IMR-90 (cell line): Measurements from ENCODE around the gene TGFBR2. TPM values are rescaled to one million over a fixed set of nuclear protein-coding genes. Genes with fewer than 3 reads are reported as not detected.

ENCODE experiments used
- ATAC-seq: fragments of 200-7000 bp; cut with Tn5 transposase; 2 replicates; pipeline ENCODE4 v1.9.1; 2020; ENCODE audit warnings: low read depth, mild to moderate bottlenecking, moderate library complexity
- BruUV-seq: library from RNA; stranded (reverse); fragments of 400-500 nt; replicated peaks from 2 replicates; lab custom pipeline; 2021; lab: Mats Ljungman, UMichigan
- CTCF ChIA-PET: fragments of 300-600 bp; formaldehyde crosslinking; extraction: SDS; loops from one replicate; lab custom pipeline; 2021; ENCODE audit warnings: antibody characterized with exemption; lab: Yijun Ruan, JAX
- POLR2A ChIA-PET: fragments of 300-600 bp; sonication (Branson Sonifier 250); formaldehyde crosslinking; loops from one replicate; lab custom pipeline; 2022; ENCODE audit warnings: antibody characterized with exemption; ENCODE audit not compliant: unreplicated experiment; lab: Charles Lee
- DNase-seq: peaks from one replicate; pipeline ENCODE4 v3.0.0; 2013
- H2AFZ ChIP-seq: replicated peaks from 2 replicates; pipeline ENCODE3; 2013; ENCODE audit warnings: low read length, mild to moderate bottlenecking; ENCODE audit not compliant: poor library complexity
- H2AK5ac ChIP-seq: 2 replicates; pipeline ENCODE4 v1.6.1; 2013; ENCODE audit warnings: low read depth, low read length, inconsistent platforms
- H2AK9ac ChIP-seq: replicated peaks from 2 replicates; pipeline ENCODE3; 2013; ENCODE audit warnings: mild to moderate bottlenecking, low read depth, low read length, moderate library complexity; ENCODE audit not compliant: poor library complexity
- H2BK120ac ChIP-seq: 2 replicates; pipeline ENCODE4 v1.6.1; 2013; ENCODE audit warnings: low read depth, low read length, inconsistent platforms
- H2BK15ac ChIP-seq: 3 replicates; pipeline ENCODE4 v1.6.1; 2013; ENCODE audit warnings: low read depth, low read length, inconsistent platforms
- H2BK20ac ChIP-seq: 2 replicates; pipeline ENCODE4 v1.6.1; 2013; ENCODE audit warnings: low read depth, mild to moderate bottlenecking, inconsistent platforms, low read length, moderate library complexity
- H2BK5ac ChIP-seq: 2 replicates; pipeline ENCODE4 v1.6.1; 2013; ENCODE audit warnings: mild to moderate bottlenecking, low read depth, low read length, inconsistent platforms; ENCODE audit not compliant: poor library complexity, severe bottlenecking
- H3K14ac ChIP-seq: replicated peaks from 2 replicates; pipeline ENCODE4 v1.6.1; 2013; ENCODE audit warnings: low read depth, low read length, inconsistent platforms
- H3K18ac ChIP-seq: 2 replicates; pipeline ENCODE4 v1.6.1; 2013; ENCODE audit warnings: low read depth, low read length, control low read depth
- H3K23ac ChIP-seq: 2 replicates; pipeline ENCODE4 v1.6.1; 2013; ENCODE audit warnings: low read depth, low read length, inconsistent platforms
- H3K27ac ChIP-seq: 2 replicates; pipeline ENCODE4 v1.5.1; 2013; ENCODE audit warnings: mild to moderate bottlenecking, control low read depth, low read length; ENCODE audit not compliant: insufficient read depth
- H3K27me3 ChIP-seq: 2 replicates; pipeline ENCODE4 v1.6.1; 2013; ENCODE audit warnings: low read length; ENCODE audit not compliant: control insufficient read depth, insufficient read depth
- H3K36me3 ChIP-seq: 2 replicates; pipeline ENCODE4 v1.6.1; 2013; ENCODE audit warnings: low read length, mixed read lengths; ENCODE audit not compliant: control insufficient read depth, insufficient read depth
- H3K4ac ChIP-seq: 2 replicates; pipeline ENCODE4 v1.6.1; 2013; ENCODE audit warnings: low read depth, low read length, inconsistent platforms
- H3K4me1 ChIP-seq: 2 replicates; pipeline ENCODE4 v1.6.1; 2013; ENCODE audit warnings: low read length, mixed read lengths; ENCODE audit not compliant: control insufficient read depth, insufficient read depth
- H3K4me2 ChIP-seq: 2 replicates; pipeline ENCODE4 v1.6.1; 2013; ENCODE audit warnings: low read depth, mild to moderate bottlenecking, control low read depth, low read length, moderate library complexity
- H3K4me3 ChIP-seq: 2 replicates; pipeline ENCODE4 v1.5.1; 2013; ENCODE audit warnings: low read depth, mild to moderate bottlenecking, control low read depth, low read length, moderate library complexity; ENCODE audit not compliant: insufficient read depth
- H3K56ac ChIP-seq: 2 replicates; pipeline ENCODE4 v1.6.1; 2013; ENCODE audit warnings: low read length, inconsistent platforms; ENCODE audit not compliant: insufficient read depth; ENCODE audit errors: extremely low read depth
- H3K79me1 ChIP-seq, 2 experiments: 2 replicates each; pipeline ENCODE4 v1.6.1; 2013; ENCODE audit warnings: low read length in 2 of 2, inconsistent platforms in 1 of 2, low read depth in 1 of 2
- H3K9ac ChIP-seq: 2 replicates; pipeline ENCODE4 v1.6.1; 2013; ENCODE audit warnings: low read depth, low read length, control low read depth
- H3K9me1 ChIP-seq: 2 replicates; pipeline ENCODE4 v1.6.1; 2013; ENCODE audit warnings: low read length, inconsistent platforms; ENCODE audit not compliant: insufficient read depth
- H3K9me3 ChIP-seq: 2 replicates; pipeline ENCODE4 v1.6.1; 2013; ENCODE audit warnings: low read length; ENCODE audit not compliant: control insufficient read depth, insufficient read depth
- H4K20me1 ChIP-seq: 2 replicates; pipeline ENCODE4 v1.6.1; 2013; ENCODE audit warnings: low read length, inconsistent platforms; ENCODE audit not compliant: insufficient read depth
- H4K5ac ChIP-seq: 2 replicates; pipeline ENCODE4 v1.6.1; 2013; ENCODE audit warnings: mild to moderate bottlenecking, low read depth, low read length, control low read depth
- H4K8ac ChIP-seq, 2 experiments: 2 replicates each; pipeline ENCODE4 v1.6.1; 2013; ENCODE audit warnings: low read depth in 2 of 2, low read length in 2 of 2, control low read depth in 1 of 2, inconsistent platforms in 1 of 2
- H4K91ac ChIP-seq: 2 replicates; pipeline ENCODE4 v1.6.1; 2013; ENCODE audit warnings: low read depth, low read length, inconsistent platforms; ENCODE audit not compliant: insufficient read depth
- BHLHE40 ChIP-seq: fragments of 150-350 bp; IDR thresholded peaks from 2 replicates; pipeline ENCODE4 v1.6.1; 2016; ENCODE audit warnings: mild to moderate bottlenecking, low read depth, low read length
- CEBPB ChIP-seq: IDR thresholded peaks from 2 replicates; pipeline ENCODE4 v1.6.1; 2012; ENCODE audit warnings: low read depth, low read length, improper control_type of control experiment
- MAZ ChIP-seq: IDR thresholded peaks from 2 replicates; pipeline ENCODE4 v1.6.1; 2012; ENCODE audit warnings: low read depth, mild to moderate bottlenecking, low read length, improper control_type of control experiment, moderate library complexity, borderline replicate concordance
- WGBS, 2 experiments: methylation state at CpG; one replicate each; pipeline versions ENCODE4 v1.1.5 to v1.1.7; 2013; ENCODE audit warnings: missing lambda C conversion rate in 2 of 2; ENCODE audit not compliant: insufficient read length in 1 of 2; ENCODE audit errors: extremely low coverage in 2 of 2; 5-methylcytosine and 5-hydroxymethylcytosine counted together
- dilution Hi-C: fragments of 300-500 bp; cut with HindIII; formaldehyde crosslinking; loops from one replicate; pipeline ENCODE4 v1.14.3; 2018; ENCODE audit warnings: low sequenced_read_pairs; ENCODE audit not compliant: unreplicated experiment
- in situ Hi-C: fragments of 300-500 bp; cut with MboI; formaldehyde crosslinking; loops from 3 replicates; pipeline ENCODE4 v1.14.3; 2019; ENCODE audit warnings: low sequenced_read_pairs, inconsistent platforms, mixed read lengths
- intact Hi-C: fragments of 100-400 bp; cut with micrococcal nuclease; formaldehyde crosslinking; loops from 2 replicates; pipeline ENCODE4 v1.10.0; 2022
- polyA plus RNA-seq, 3 experiments: library from polyadenylated mRNA; depleted of rRNA; stranded (reverse); fragments of >200 nt; gene quantifications; 2 replicates each; pipeline ENCODE4 v1.2.3, GENCODE V29; 2012; ENCODE audit warnings: low replicate concordance in 1 of 3
- total RNA-seq: library from RNA; depleted of rRNA; stranded (reverse); fragments of >200 nt; gene quantifications from 2 replicates; pipeline ENCODE4 v1.2.3, GENCODE V29; 2012
- TF ChIP-seq, protein P1 (sequence below): fragments of 150-350 bp; IDR thresholded peaks from 2 replicates; pipeline ENCODE4 v1.6.1; 2016; ENCODE audit warnings: low read depth, mild to moderate bottlenecking, low read length, moderate library complexity, borderline replicate concordance

The TGFBR2 gene
- total and polyA plus RNA-seq, 2 of the 4 experiments (the other 2 are of a cell fraction) = 63.7 to 87.5 TPM

DNA sequence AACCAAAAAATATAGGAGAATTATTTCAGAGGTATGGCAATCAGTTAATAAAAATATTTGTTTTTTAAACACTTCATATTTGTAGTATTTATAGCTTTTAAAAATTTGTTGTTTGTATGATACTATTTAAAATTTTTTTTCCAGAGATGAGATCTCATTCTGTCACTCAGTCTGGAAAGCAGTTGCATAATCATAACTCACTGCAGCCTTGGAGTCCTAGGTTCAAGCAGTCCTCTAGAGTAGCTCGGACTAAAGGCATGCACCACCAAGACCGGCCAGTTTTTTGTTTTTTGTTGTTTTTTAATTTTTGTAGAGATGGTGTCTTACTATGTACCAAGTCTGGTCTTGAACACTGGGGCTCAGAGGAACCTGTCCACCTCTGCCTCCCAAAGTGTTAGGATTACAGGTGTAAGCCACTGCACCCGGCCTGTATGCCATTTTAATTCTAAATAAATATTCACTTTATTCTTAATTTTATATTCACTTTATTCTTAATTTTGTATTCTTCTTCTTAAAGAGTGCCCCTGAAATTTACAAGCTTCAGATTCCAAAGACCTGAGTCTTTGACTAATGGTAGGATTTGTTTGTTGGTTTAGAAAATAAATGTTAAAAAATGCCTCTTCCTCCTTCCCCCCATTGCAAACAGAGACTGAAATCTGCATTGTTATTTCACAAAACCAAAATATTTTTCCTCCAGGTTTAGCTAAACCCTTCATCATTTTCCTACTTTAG is 9.4 kb downstream of the TGFBR2 start:
- Histone ChIP-seq H3K56ac (peak overlapping the region; percentile 59; the same call in 1 of the 2 replicates), H4K5ac (peak overlapping the region; percentile 26; the same call in 1 of the 2 replicates), H3K4me2 (peak overlapping the region; percentile 85), H3K9me3 (no peaks in the 10 kb centered on the region), H3K27me3 (no peaks in the 10 kb centered on the region), H2BK20ac (peak overlapping the region; percentile 58), H3K18ac (peak overlapping the region; percentile 87; the same call in 1 of the 2 replicates), H3K4me1 (peaks cover 21% of the 10 kb centered on the region), H2AK5ac (peak overlapping the region; percentile 22; the same call in 1 of the 2 replicates), H3K23ac (0 out of 2 replicates have a peak overlapping the region, but pooled peaks have one; percentile 67), H2BK15ac (peak overlapping the region; percentile 47; the same call in 1 of the 3 replicates), H3K14ac (peak overlapping the region; percentile 49), H3K9me1 (peaks cover 14% of the 10 kb centered on the region), H3K36me3 (peaks cover 1% of the 10 kb centered on the region; the same call in 1 of the 2 replicates), H4K20me1 (peaks cover 33% of the 10 kb centered on the region; the same call in 1 of the 2 replicates), H2BK5ac (peak overlapping the region; percentile 90), H3K4me3 (no peak overlapping the region), H2AK9ac (no peak overlapping the region), H3K4ac (peak overlapping the region; percentile 54), H2AFZ (no peak overlapping the region), H4K8ac (peak overlapping the region in 1 of 2 experiments; percentile 61; a peak in 2 of 4 replicates), H3K27ac (peak overlapping the region; percentile 60; the same call in 1 of the 2 replicates), H2BK120ac (peak overlapping the region; percentile 73), H4K91ac (0 out of 2 replicates have a peak overlapping the region, but pooled peaks have one; percentile 14), H3K79me1 (peaks cover 38 to 71% of the 10 kb centered on the region in 2 experiments), H3K9ac (no peak overlapping the region)
- no TSS peak for BruUV-seq
- ATAC-seq (peak; percentile 50), DNase-seq (no peak)
- dilution Hi-C loops = no loop called here
- intact Hi-C loops = no loop called here
- in situ Hi-C loops = no loop called here
- TF ChIP-seq, protein P1, sequence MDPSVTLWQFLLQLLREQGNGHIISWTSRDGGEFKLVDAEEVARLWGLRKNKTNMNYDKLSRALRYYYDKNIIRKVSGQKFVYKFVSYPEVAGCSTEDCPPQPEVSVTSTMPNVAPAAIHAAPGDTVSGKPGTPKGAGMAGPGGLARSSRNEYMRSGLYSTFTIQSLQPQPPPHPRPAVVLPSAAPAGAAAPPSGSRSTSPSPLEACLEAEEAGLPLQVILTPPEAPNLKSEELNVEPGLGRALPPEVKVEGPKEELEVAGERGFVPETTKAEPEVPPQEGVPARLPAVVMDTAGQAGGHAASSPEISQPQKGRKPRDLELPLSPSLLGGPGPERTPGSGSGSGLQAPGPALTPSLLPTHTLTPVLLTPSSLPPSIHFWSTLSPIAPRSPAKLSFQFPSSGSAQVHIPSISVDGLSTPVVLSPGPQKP = no peak
- TF ChIP-seq CEBPB = peak; percentile 67
- TF ChIP-seq BHLHE40 = no peak
- TF ChIP-seq MAZ = no peak
- ChIA-PET POLR2A (no interaction called here), CTCF (interaction anchor here (0.6 to 1.5 kb wide), 3 partner anchors 33 to 416 kb away, joined by 3 read pairs; no protein-coding TSS in a partner anchor)
- WGBS, 2 experiments = no CpG with 5 or more reads among the region's 3 CpGs
